DMS 273 treated with DMSO at 0.1 percent for 48 hours (cell line): ENCODE results near the gene CAMK2D.
"Not testable (repeated sequence)": the region's sequence is repeated elsewhere in the genome, so short reads cannot be mapped to it uniquely, and the experiment has no call there.

ENCODE experiments used
- DNase-seq: peaks from one replicate; lab custom pipeline; 2025; lab: John Stamatoyannopoulos, UW

The CAMK2D gene

GRCh38 chr4:113761620-113762185 is at the start of gene CAMK2D:
Gene CAMK2D (minus strand): TSS chr4:113761738. CDS start chr4:113761068, 670 bp downstream.
- DNase-seq, result peak; percentile 56

DNA sequence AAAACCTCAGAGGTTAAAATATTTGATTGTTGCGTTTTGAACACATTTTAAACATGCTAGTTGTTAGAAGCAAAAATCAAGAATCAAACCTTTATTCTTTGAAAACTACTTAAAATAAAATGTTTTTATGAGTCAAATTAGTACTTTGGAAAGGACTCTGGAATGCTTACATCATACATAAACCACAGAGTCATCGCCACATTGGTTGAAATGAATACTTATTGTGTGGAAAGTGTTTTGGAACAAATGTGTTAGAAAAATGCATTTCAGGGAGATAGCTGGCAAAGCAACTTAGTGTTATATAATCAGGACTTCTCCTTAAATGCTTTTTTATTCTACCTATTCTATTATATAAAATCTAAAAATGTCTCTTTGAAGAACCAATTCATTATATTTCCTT is 49.4 kb upstream of the CAMK2D start:
- no peak for DNase-seq

GRCh38 chr4:113809311-113809710 is 47.8 kb upstream of the CAMK2D start:
- DNase-seq, result no peak

DNA sequence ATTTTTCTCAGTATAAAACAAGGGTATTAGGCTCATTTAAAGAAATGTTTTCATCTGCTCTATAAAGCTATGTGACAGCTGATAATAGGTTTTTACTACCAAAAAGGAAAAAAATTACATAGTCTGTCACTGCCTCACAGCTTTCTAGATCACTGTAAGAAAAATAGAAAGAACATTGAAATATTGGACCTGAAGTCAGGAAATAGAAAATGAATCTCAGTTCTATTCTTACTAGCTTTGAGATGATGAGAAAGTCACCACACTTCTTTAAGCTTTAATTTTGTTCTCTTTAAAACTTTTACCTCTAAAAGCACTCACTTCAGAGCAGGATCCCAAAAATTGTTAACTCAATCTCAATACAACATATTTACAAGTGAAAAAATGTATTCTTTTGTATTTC is 45.3 kb upstream of the CAMK2D start:
- DNase-seq, result no peak

DNA sequence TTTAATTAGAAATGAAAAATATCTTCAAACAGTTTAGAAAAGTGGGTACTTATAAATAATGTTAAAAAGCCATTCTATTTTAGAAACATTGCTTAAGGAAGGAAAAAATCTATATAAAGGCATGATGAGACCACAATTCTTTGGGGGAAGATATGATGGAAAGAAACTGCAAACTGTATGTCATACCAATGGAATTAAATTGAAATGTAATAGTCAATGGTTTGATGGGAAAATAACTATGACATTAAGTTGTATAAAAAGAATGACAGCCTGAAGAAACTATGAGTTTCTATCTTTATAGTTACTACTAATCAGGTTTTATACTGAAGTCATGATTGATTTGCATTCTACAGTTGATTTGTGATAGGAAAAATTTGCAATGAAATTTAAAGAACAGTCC is 40.3 kb upstream of the CAMK2D start:
- no peak for DNase-seq

DNA sequence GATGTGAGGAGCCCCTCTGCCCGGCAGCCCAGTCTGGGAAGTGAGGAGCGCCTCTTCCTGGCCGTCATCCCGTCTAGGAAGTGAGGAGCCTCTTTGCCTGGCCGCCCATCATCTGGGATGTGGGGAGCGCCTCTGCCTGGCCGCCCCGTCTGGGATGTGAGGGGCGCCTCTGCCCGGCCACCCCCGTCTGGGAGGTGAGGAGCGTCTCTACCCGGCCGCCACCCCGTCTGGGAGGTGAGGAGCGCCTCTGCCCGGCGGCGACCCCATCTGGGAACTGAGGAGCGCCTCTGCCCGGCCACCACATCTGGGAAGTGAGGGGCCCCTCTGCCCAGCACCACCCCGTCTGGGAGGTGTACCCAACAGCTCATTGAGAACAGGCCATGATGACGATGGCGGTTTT is 34.8 kb upstream of the CAMK2D start:
- DNase-seq, result not testable (repeated sequence)

DNA sequence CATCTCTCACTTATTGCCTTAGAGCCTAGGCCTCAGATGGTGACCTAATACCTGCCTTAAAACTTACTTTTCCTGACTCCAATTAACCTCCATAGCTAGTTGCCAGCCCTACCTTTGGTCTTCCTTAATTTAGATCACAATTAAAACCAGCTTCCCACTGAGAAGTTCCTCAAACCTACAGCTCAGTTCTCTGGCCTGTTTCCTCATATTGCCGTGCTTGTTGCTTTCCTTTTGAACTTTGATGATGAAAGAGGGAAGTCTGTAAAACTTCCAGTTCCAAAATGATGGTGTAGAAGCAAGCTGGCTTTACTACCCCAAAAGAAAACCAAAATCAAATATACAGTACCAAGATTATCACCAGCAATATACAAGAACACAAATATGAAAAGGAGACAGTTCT is 28.9 kb upstream of the CAMK2D start:
- DNase-seq, result no peak

- DNase-seq, result no peak
Observed at GRCh38 chr4:113788888-113789287, 27.4 kb upstream of the CAMK2D start.

DNA sequence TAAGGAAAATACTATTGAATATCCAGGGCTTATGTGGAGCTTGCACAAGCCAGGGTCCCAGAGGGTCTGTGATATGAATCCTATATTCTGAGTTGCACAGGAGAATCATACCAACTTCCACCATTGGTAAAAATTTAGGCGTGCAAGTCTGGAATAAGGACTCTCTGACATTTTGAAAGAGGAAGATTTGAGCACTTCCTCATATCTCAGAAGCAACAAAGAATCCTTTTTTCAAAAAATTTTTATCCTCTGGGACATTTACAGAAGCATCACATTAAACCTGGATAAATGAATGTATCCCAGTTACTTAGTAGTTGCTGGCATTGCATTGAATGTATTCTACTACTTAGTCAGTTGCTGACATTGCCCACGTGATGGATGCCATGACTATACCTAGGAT is 24.2 kb upstream of the CAMK2D start:
- no peak for DNase-seq

DNA sequence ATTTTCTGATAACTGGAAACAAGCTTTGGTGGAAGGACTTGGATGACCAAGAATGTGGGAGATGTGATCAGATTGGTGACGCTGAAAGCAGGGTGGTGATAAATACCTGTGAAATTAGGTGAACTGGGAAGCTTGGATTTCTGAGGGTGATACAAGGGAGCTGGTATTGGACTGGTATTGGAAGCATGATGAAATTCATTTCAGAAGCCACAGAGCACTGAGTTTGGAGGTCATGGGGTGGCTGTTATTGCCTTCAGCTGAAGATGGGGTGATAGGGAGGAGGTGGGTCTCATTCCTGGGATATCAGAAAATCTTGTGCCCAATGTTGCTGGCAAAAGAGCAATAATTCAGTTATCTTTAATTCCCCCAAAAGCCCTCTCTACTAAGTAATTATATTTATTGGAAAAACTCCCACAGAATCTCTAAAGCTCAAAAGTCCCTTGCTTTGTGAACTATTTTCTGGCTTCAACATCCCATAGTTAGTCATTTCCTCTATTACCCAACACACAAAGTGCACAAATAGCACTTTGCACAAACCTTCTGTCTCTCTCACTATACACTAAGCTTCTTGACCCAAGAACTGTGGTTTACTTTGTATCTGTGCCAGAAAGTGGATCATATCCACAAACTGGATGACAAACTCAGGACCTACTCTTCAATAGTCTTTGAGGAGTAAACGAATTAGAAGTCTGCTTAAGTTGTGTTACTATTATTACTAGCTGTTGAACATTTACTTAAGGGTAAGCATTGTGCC is 23.1 kb upstream of the CAMK2D start:
- no peak for DNase-seq

- no peak for DNase-seq
Observed at GRCh38 chr4:113783701-113784100, 22.2 kb upstream of the CAMK2D start.

DNA sequence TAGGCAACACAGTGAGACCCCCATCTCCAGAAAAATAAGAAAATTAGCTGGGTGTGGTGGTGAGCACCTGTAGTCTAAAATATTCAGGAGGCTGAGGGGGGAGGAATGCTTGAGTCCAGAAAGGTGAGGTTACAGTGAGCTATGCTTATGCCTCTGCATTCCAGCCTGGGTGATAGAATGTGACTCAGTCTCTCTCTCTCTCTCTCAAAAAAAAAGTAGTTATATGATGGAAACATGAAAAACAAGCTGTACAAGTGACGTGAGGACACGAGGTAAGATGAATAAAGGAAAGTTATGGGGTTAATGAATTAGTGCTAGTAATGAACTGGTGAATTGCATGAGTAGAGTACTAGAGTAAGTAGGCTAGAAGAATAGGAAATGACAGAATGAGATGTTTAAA is 21.8 kb upstream of the CAMK2D start:
- DNase-seq, result no peak

- DNase-seq, result no peak
Observed at GRCh38 chr4:113781439-113782040, 20.0 kb upstream of the CAMK2D start.

DNA sequence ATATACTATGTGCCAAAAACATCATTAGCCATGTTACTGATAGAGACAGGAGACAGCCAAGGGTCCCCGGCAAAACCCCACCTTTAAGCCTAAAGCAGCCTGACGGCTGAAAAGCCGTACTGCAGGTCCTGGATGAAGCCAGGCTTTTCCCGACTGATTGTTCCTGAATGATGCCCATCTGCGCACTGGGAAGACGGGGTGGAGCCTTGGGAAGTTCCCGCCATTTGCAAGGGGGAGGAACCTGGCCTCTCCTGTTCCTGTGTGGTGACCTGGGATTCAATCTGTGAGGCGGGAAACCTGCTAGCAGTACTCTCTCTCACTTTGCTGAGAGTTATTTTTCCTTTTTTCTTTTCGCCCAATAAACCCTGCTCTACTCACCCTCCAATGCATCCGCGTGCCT is 15.1 kb upstream of the CAMK2D start:
- DNase-seq, result no peak

DNA sequence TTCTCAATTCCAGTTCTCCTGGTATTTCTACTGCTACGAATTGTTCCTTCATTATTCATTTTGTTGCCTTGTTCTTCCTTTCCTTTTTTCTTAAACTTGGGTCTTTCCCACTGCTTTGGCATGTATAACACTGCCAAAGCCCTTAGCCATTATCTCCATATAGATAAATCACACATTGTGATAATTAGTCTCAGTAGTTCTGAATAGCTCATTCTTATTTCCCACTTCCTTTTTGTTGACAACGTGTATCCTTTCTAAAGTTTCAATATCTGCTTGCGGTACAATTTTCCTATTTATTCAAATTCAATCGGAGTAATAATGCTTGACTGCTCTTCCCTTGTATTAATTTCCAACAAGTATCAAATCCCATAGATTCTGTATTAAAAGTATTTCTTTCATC is 14.5 kb upstream of the CAMK2D start:
- no peak for DNase-seq

DNA sequence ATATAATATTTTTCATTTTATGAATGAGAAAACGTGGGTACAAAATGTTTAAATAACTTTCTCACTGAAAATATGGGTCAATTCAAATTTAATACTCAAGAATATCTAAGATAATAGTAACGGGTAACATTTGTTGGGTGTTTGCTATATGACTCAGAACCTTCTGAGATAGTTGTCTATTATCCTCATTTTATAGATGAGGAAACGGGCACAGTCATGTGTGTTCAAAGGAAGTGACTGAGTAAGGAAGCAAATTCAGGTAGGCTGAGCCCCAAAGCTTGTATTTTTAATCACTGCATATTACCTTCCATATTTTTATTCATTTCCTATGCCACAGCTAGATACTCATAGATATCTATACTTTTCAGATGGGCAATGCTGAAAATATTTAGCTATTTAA is 12.2 kb upstream of the CAMK2D start:
- no peak for DNase-seq

GRCh38 chr4:113773014-113773413 is 11.5 kb upstream of the CAMK2D start:
- no peak for DNase-seq

DNA sequence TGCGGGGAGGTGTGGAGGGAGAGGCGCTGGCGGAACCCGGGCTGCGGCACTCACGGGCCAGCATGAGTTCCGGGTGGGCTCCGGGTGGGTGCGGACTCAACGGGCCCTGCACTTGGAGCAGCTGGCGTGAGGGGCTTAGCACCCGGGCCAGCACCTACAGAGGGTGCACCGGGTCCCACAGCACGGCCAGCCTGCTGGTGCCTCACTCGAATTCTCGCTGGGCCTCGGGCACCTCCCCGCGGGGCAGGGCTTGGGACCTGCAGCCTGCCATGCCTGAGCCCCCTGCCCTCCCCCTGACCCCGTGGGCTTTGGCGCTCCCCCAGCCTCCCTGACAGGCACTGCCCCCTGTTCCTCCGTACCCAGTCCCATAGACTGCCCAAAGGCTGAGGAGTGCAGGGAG is 10.8 kb upstream of the CAMK2D start:
- DNase-seq, result no peak

DNA sequence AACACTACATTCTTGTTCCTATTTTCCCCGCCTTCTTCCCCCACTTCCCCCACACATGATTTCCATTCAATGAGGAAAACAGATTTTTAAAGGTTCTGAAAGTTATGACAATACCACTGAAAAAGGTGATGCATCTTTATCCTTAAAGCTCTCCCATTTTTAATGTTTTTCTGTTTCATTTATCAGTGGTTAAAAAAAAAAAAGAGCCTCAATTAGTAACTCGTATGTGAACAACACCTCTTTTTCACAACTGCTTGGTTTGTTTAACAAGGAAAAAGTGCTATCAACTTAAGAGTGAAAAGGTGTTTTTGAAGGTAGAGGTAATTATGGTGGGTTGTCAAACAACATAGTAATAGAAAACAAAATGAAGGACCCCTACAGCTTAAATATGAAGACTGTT is 8.2 kb upstream of the CAMK2D start:
- DNase-seq, result no peak

DNA sequence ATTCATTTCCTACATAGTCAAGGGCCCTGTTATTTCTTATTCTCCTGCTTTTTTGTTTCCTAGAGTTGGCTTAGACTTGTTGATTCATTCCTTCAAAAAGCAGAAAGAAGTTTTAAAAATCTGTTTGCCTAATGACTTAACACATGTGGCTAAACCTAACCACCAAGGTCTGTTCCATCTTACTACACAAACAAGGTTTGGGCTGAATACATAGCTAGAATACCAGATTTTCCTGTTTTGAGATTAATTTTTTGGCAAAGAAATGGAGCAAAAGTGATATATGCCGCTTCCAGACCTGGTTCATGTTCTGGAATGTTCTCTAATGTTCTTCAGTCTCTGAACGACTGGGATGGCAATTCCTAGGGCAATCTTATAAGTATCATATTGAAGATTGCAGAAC is 7.4 kb upstream of the CAMK2D start:
- DNase-seq, result no peak

- no peak for DNase-seq
Observed at GRCh38 chr4:113766882-113767281, 5.3 kb upstream of the CAMK2D start.

- no peak for DNase-seq
Observed at GRCh38 chr4:113764720-113765264, 3.3 kb upstream of the CAMK2D start.

DNA sequence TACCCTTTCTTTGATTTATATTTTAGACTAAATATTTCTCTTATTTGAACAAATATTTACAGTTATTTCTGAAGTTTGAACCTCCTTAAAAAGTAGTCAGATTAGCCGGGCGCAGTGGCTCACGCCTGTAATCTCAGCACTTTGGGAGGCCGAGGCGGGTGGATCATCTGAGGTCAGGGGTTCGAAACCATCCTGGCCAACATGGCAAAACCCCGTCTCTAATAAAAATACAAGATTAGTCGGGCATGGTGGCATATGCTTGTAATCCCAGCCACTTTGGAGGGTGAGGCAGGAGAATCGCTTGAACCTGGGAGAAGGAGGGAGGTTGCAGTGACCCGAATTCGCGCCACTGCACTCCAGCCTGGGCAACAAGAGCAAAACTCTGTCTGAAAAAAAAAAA is 2.4 kb upstream of the CAMK2D start:
- not testable (repeated sequence) for DNase-seq

DNA sequence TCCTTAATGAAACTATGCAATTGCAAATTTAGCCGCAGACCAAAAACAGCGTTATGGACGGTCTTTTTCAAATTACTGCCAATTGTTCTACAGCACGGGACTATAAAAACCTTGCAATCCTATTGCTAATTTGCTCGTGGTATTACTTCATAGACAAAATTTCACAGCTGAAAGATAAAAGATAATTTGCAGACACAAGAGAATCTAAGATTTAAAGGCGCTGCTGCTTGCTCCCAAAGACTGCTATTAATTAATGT is 1.4 kb upstream of the CAMK2D start:
- DNase-seq, result no peak
